Astrocyte (in vitro differentiated cells and primary cell): ENCODE data around the gene HAPLN3.

Source experiments
- CTCF ChIP-seq: IDR thresholded peaks from 2 replicates; pipeline ENCODE4 v1.5.1; 2011; ENCODE audit warnings: low read depth, mild to moderate bottlenecking, inconsistent platforms, low read length, moderate library complexity; ENCODE audit not compliant: insufficient read depth
- EZH2 ChIP-seq: IDR thresholded peaks from 2 replicates; pipeline ENCODE4 v1.6.1; 2012; ENCODE audit warnings: mild to moderate bottlenecking, low read length, inconsistent platforms; ENCODE audit not compliant: insufficient read depth

- TF ChIP-seq CTCF (no peak), EZH2 (no peak)
Measured at GRCh38 chr15:88897142-88897455, 1.8 kb upstream of the HAPLN3 start.
